CD4-positive, CD25-positive, alpha-beta regulatory T cell (primary cell): ENCODE measurements around the gene MALT1. TPM values are rescaled to one million over a fixed set of nuclear protein-coding genes. Genes with fewer than 3 reads are reported as not detected.

ENCODE experiments used
- ATAC-seq, 2 donors: fragments of 150-1000 bp; cut with Tn5 transposase; one replicate each; pipeline ENCODE4 v1.10.0; 2021; ENCODE audit warnings: low read depth in 2 of 2, moderate number of reproducible peaks in 2 of 2, moderate library complexity in 1 of 2
- DNase-seq, 3 donors: peaks; one replicate each; pipeline versions ENCODE4 v3.0.0 to v3.0.0-alpha.2; 2012 to 2022; ENCODE audit warnings: mixed read lengths in 1 of 3
- H3K27ac ChIP-seq: one replicate; pipeline ENCODE4 v1.7.0; 2013; ENCODE audit warnings: mild to moderate bottlenecking, low read length; ENCODE audit not compliant: insufficient read depth, poor library complexity, severe bottlenecking
- H3K27me3 ChIP-seq: one replicate; pipeline ENCODE4 v1.7.0; 2013; ENCODE audit warnings: low read length; ENCODE audit not compliant: control insufficient read depth, insufficient read depth
- H3K36me3 ChIP-seq: one replicate; pipeline ENCODE4 v1.7.0; 2013; ENCODE audit warnings: mild to moderate bottlenecking, low read length, moderate library complexity; ENCODE audit not compliant: control insufficient read depth, insufficient read depth
- H3K4me1 ChIP-seq: 2 replicates; pipeline ENCODE4 v1.7.0; 2013; ENCODE audit warnings: mild to moderate bottlenecking, low read length; ENCODE audit not compliant: insufficient read depth, control insufficient read depth, poor library complexity, severe bottlenecking
- H3K4me3 ChIP-seq: one replicate; pipeline ENCODE4 v1.7.0; 2013; ENCODE audit warnings: low read depth, mild to moderate bottlenecking, low read length, moderate library complexity
- H3K9me3 ChIP-seq, 2 experiments: 1 replicate in 1 of 2; 2 replicates in 1 of 2; pipeline ENCODE4 v1.7.0; 2013; ENCODE audit warnings: low read length in 2 of 2, mild to moderate bottlenecking in 1 of 2, moderate library complexity in 1 of 2; ENCODE audit not compliant: control insufficient read depth in 2 of 2
- H3K27ac Mint-ChIP-seq, 3 donors: one replicate each; pipeline ENCODE4 v1.8.0; 2020 to 2022; ENCODE audit warnings: mild to moderate bottlenecking in 3 of 3, mixed read lengths in 3 of 3, moderate library complexity in 2 of 3
- H3K27me3 Mint-ChIP-seq: one replicate; pipeline ENCODE4 v1.8.0; 2022; ENCODE audit warnings: mild to moderate bottlenecking, mixed read lengths
- H3K36me3 Mint-ChIP-seq: one replicate; pipeline ENCODE4 v1.8.0; 2020; ENCODE audit warnings: mixed read lengths
- H3K4me1 Mint-ChIP-seq, 4 donors: one replicate each; pipeline ENCODE4 v1.8.0; 2020 to 2022; ENCODE audit warnings: mixed read lengths in 4 of 4, mild to moderate bottlenecking in 1 of 4
- H3K4me3 Mint-ChIP-seq, 4 donors: one replicate each; pipeline ENCODE4 v1.8.0; 2020 to 2022; ENCODE audit warnings: mild to moderate bottlenecking in 4 of 4, mixed read lengths in 4 of 4, moderate library complexity in 3 of 4
- H3K9me3 Mint-ChIP-seq, 7 donors: one replicate each; pipeline ENCODE4 v1.8.0; 2020 to 2022; ENCODE audit warnings: mixed read lengths in 7 of 7, mild to moderate bottlenecking in 3 of 7, moderate library complexity in 2 of 7
- polyA plus RNA-seq, 4 donors: library from polyadenylated mRNA; unstranded; fragments of 300-500 nt; fragmentation: Illumina TruSeq; gene quantifications; one replicate each; pipeline ENCODE4 v1.2.3, GENCODE V29; 2021
- total RNA-seq: library from RNA; stranded (reverse); gene quantifications from one replicate; pipeline ENCODE4 v1.2.3, GENCODE V29; 2022

The MALT1 gene
- total and polyA plus RNA-seq, 5 donors from 2014 or later, result 39.4 to 99.0 (median 47.4) TPM

DNA sequence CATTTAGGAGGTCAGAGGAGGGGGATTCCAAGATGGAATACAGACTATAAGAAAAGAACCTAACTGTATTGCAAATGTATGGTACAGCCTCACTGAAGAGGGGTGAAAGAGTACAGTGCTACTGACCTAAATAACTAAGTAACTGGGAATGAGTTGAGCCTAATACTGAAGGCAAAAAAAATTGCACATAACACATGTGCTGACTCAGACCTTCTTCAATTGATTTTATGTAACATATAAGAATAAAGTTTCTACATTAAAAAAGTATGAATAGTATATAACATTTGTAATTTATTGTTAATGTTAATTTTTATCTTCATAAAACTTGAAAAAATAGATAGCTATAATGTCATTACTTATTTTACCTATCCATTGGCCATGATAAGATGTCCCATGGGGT is 41.7 kb downstream of the MALT1 start:
- Mint-ChIP-seq H3K9me3 (no peaks in the 10 kb centered on the region), H3K27ac (peak overlapping the region; percentile 77 to 98 (median 96)), H3K4me1 (peaks cover 31 to 61% (median 50%) of the 10 kb centered on the region in 4 donors), H3K4me3 (no peak overlapping the region), H3K36me3 (peaks cover 34% of the 10 kb centered on the region), H3K27me3 (no peaks in the 10 kb centered on the region)
- no peaks in the 10 kb centered on the region for H3K9me3 ChIP-seq
- H3K27ac ChIP-seq, result peak overlapping the region; percentile 84
- no peaks in the 10 kb centered on the region for H3K27me3 ChIP-seq
- DNase-seq (no peak), ATAC-seq (no peak)
- H3K36me3 ChIP-seq, result peaks cover 30% of the 10 kb centered on the region
- H3K4me3 ChIP-seq, result no peak overlapping the region
- peaks cover 41% of the 10 kb centered on the region for H3K4me1 ChIP-seq

GRCh38 chr18:58714259-58714658 is 43.0 kb downstream of the MALT1 start:
- H3K27ac ChIP-seq, result peak overlapping the region; percentile 84
- Mint-ChIP-seq H3K9me3 (no peaks in the 10 kb centered on the region), H3K36me3 (peaks cover 35% of the 10 kb centered on the region), H3K4me3 (peak overlapping the region; percentile 48 to 76 (median 68)), H3K27me3 (no peaks in the 10 kb centered on the region), H3K4me1 (peaks cover 31 to 69% (median 59%) of the 10 kb centered on the region in 4 donors), H3K27ac (peak overlapping the region; percentile 96 to 98 (median 96))
- peaks cover 35% of the 10 kb centered on the region for H3K36me3 ChIP-seq
- peak overlapping the region; percentile 60 for H3K4me3 ChIP-seq
- ATAC-seq (peak; percentile 57 to 71), DNase-seq (peak in 2 of 3 donors; percentile 39 to 52)
- H3K9me3 ChIP-seq, result no peaks in the 10 kb centered on the region
- H3K27me3 ChIP-seq, result no peaks in the 10 kb centered on the region
- H3K4me1 ChIP-seq, result peaks cover 41% of the 10 kb centered on the region

DNA sequence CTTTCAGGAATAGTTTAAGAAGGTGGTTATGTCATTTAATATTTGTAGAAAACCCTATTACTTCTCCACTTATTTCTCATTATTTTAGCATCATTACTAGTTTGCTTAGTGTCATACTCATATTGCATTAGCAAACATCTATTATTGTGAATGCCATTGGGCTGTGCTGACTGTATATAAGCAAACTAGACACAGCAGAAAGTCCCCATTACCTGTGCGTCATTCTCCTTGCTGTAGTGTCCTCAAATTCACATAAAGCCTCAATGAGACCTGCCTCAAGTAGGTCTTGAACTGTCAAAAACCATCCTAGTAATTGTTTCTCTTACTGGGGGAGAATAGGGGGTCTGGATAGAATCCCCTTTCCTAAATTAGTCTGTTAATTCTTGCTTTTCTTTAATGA is 43.6 kb downstream of the MALT1 start:
- Mint-ChIP-seq H3K27me3 (no peaks in the 10 kb centered on the region), H3K27ac (peak overlapping the region; percentile 96 to 98 (median 96)), H3K36me3 (peaks cover 36% of the 10 kb centered on the region), H3K4me1 (peaks cover 31 to 71% (median 59%) of the 10 kb centered on the region in 4 donors), H3K9me3 (no peaks in the 10 kb centered on the region), H3K4me3 (peak overlapping the region; percentile 3 to 78 (median 32))
- no peaks in the 10 kb centered on the region for H3K27me3 ChIP-seq
- DNase-seq (peak in 1 of 3 donors; percentile 18), ATAC-seq (peak in 1 of 2 donors; percentile 24)
- H3K4me1 ChIP-seq, result peaks cover 41% of the 10 kb centered on the region
- no peaks in the 10 kb centered on the region for H3K9me3 ChIP-seq
- peak overlapping the region; percentile 84 for H3K27ac ChIP-seq
- peak overlapping the region; percentile 60 for H3K4me3 ChIP-seq
- peaks cover 39% of the 10 kb centered on the region for H3K36me3 ChIP-seq

DNA sequence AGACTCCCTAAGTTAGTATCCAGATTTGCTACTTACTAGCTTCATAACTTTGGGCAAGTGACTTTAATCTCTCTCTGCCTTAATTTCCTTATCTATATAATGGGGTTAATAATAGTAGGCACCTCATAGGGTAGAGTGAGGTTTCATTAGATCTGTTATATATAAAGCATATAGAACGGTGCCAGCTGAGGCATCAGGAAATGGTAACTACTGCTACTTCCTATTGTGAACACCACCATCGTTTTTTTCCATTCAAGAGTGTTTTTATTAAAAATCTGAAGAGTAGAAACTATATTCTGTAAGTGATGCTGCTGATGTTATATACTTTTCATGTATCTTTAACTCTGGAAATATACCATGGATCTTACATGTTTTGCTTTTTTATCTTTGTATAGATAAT is 44.3 kb downstream of the MALT1 start:
- Histone ChIP-seq H3K27ac (peak overlapping the region; percentile 84), H3K27me3 (no peaks in the 10 kb centered on the region), H3K36me3 (peaks cover 40% of the 10 kb centered on the region), H3K9me3 (no peaks in the 10 kb centered on the region), H3K4me3 (peak overlapping the region; percentile 60), H3K4me1 (peaks cover 43% of the 10 kb centered on the region)
- peak in 2 of 3 donors; percentile 20 to 44 for DNase-seq
- H3K36me3 Mint-ChIP-seq, result peaks cover 39% of the 10 kb centered on the region
- peaks cover 31 to 73% (median 62%) of the 10 kb centered on the region in 4 donors for H3K4me1 Mint-ChIP-seq
- peak overlapping the region; percentile 96 to 98 (median 96) for H3K27ac Mint-ChIP-seq
- no peaks in the 10 kb centered on the region for H3K9me3 Mint-ChIP-seq
- peak in 1 of 2 donors; percentile 25 for ATAC-seq
- H3K27me3 Mint-ChIP-seq, result no peaks in the 10 kb centered on the region
- H3K4me3 Mint-ChIP-seq, result peak overlapping the region; percentile 46 to 83 (median 70)

DNA sequence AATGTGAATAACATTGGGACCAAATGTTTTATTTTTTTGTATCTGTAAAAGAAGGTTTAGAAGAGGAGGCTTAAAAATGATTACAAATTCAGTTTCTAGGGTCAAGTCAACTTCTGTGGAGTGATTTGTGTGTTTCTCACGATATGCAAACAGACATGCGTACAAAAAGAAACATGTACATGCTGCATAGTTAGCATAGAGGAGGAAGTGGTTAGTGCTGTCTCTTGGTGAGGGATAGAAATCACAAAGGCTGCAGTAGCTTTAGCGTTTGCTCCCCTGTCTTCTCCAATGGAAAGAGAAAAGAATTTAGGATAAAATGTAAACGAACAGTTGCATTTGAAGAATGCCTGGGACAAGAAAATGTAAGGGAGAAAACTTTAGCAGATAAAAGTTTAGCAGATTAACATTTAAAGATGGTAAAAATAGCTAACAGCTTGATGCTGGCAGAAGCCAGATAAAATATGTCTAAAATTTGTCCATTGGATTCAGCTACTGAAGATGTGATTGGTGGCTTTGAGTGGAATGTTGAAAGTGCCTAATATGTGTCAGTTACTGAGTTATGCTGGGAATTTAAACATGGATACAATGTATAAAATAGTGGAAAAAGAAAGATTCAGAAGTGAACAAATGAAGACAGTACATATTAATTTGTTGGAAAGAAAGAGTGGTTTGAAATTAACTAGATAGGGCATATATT is 44.9 kb downstream of the MALT1 start:
- Mint-ChIP-seq H3K4me1 (peaks cover 31 to 70% (median 62%) of the 10 kb centered on the region in 4 donors), H3K36me3 (peaks cover 35% of the 10 kb centered on the region), H3K9me3 (no peaks in the 10 kb centered on the region), H3K4me3 (peak overlapping the region; percentile 46 to 83 (median 70)), H3K27me3 (no peaks in the 10 kb centered on the region), H3K27ac (peak overlapping the region; percentile 96 to 98 (median 96))
- peak overlapping the region; percentile 84 for H3K27ac ChIP-seq
- no peaks in the 10 kb centered on the region for H3K27me3 ChIP-seq
- peak overlapping the region; percentile 60 for H3K4me3 ChIP-seq
- peak; percentile 86 for ATAC-seq
- H3K9me3 ChIP-seq, result no peaks in the 10 kb centered on the region
- H3K4me1 ChIP-seq, result peaks cover 43% of the 10 kb centered on the region
- DNase-seq, result peak in 2 of 3 donors; percentile 56 to 78
- H3K36me3 ChIP-seq, result peaks cover 40% of the 10 kb centered on the region

DNA sequence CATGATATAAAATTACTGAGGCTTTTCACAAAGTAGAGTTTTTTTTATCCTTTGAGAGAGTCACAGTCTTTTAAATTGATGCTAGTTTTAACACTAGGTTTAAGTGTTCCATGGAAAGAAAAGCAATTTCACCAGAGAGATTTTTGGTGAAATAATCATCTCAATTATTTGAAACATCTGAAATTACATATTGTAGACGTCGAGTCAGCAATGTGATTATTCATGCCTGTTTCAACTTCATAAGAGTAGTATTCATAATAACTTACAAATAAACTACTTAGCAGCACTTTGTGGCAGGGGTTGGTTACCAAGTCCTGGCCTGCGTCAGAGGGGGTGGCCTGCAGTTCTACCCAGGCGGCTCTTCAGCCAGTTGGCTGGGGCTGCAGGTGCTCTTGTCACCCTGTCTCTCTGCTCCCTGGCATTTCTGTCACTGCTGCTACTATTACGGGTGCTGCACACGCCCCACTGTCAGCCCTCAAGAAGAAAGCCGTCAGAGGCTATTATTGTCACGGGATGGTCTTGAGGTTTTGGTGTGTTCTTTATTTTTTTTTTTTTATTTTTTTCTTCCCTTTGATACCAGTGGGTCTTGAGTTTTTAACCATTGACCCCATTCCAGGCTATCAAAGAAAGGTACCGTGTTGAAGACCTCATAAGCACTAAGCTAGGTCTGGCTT is 50.4 kb downstream of the MALT1 start:
- no peak overlapping the region for H3K4me3 ChIP-seq
- H3K4me1 ChIP-seq, result peaks cover 22% of the 10 kb centered on the region
- no peaks in the 10 kb centered on the region for H3K27me3 ChIP-seq
- H3K4me1 Mint-ChIP-seq, result peaks cover 12 to 49% (median 35%) of the 10 kb centered on the region in 4 donors
- peak overlapping the region in 2 of 4 donors; percentile 27 to 40 for H3K4me3 Mint-ChIP-seq
- no peaks in the 10 kb centered on the region for H3K9me3 Mint-ChIP-seq
- peak overlapping the region; percentile 23 to 66 (median 42) for H3K27ac Mint-ChIP-seq
- H3K27me3 Mint-ChIP-seq, result no peaks in the 10 kb centered on the region
- ATAC-seq (peak; percentile 71 to 76), DNase-seq (peak; percentile 18 to 52 (median 46))
- peaks cover 55% of the 10 kb centered on the region for H3K36me3 ChIP-seq
- H3K9me3 ChIP-seq, result no peaks in the 10 kb centered on the region
- H3K36me3 Mint-ChIP-seq, result peaks cover 40% of the 10 kb centered on the region
- H3K27ac ChIP-seq, result peak overlapping the region; percentile 11

DNA sequence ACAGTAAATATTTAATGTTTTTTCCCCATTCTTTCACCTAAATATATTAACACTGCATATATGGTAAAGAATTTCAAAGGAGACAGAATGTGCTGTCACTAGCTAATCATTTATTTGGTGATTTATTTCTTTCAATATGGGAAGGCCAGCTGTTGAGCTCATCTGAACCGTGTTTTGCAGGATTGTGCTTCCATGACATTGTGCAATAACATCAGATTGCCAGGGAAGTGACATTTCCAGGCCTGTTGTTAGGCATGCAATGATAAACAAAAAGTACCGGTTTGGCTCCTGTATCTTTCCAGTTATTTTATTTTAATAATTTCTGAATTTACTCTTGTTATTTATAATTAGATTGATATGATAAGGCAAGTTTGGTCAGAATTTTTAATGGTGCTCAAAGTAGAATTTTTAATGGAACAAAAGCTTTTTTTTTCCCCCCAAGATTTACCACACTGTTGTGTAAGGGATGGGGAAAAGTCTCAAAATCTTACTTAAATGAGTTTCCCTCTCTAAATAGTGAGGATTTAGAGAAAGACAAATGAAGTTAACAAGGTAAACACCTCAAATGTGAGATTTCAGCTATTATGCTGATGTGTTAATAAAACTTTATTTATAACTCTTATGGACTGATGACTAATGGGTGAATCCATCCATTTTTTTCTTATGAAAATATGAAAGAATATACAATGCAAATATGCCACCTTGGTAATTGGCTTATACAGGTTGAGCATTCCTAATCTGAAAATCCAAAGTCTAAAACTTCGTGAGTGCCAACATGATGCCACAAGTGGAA is 52.7 kb downstream of the MALT1 start:
- H3K4me1 Mint-ChIP-seq, result peaks cover 9 to 36% (median 21%) of the 10 kb centered on the region in 4 donors
- no peaks in the 10 kb centered on the region for H3K27me3 ChIP-seq
- peaks cover 46% of the 10 kb centered on the region for H3K36me3 ChIP-seq
- H3K4me3 ChIP-seq, result no peak overlapping the region
- no peak overlapping the region for H3K27ac ChIP-seq
- no peaks in the 10 kb centered on the region for H3K9me3 ChIP-seq
- peaks cover 39% of the 10 kb centered on the region for H3K36me3 Mint-ChIP-seq
- no peaks in the 10 kb centered on the region for H3K9me3 Mint-ChIP-seq
- no peak overlapping the region for H3K27ac Mint-ChIP-seq
- no peak overlapping the region for H3K4me3 Mint-ChIP-seq
- no peaks in the 10 kb centered on the region for H3K27me3 Mint-ChIP-seq
- no peak for DNase-seq
- peaks cover 18% of the 10 kb centered on the region for H3K4me1 ChIP-seq
- ATAC-seq, result no peak
